GM18858 (cell line): ENCODE data around the gene SLC51A.
A peak's percentile ranks its signal among the peaks of the same experiment; 100 is the strongest.
"Not testable (repeated sequence)": the region's sequence is repeated elsewhere in the genome, so short reads cannot be mapped to it uniquely, and the experiment has no call there.

ENCODE experiments used
- ATAC-seq: cut with Tn5 transposase; IDR thresholded peaks from one replicate; pipeline ENCODE4 v1.9.1; 2021; ENCODE audit not compliant: unreplicated experiment

The SLC51A gene

GRCh38 chr3:196216089-196216564, at the start of gene SLC51A:
SLC51A (plus strand) TSS chr3:196216534; CDS start chr3:196216713, 179 bp downstream.
- no peak for ATAC-seq

GRCh38 chr3:196166741-196167140, 49.6 kb upstream of the SLC51A start:
- no peak for ATAC-seq

GRCh38 chr3:196168808-196169391, 47.4 kb upstream of the SLC51A start:
- no peak for ATAC-seq

GRCh38 chr3:196169836-196170240, 46.5 kb upstream of the SLC51A start:
- ATAC-seq, result no peak

GRCh38 chr3:196170296-196170695, 46.0 kb upstream of the SLC51A start:
- not testable (repeated sequence) for ATAC-seq

GRCh38 chr3:196174652-196175051, 41.7 kb upstream of the SLC51A start:
- no peak for ATAC-seq

- no peak for ATAC-seq
Measured at GRCh38 chr3:196175116-196175625, 41.2 kb upstream of the SLC51A start.

GRCh38 chr3:196175722-196176121, 40.6 kb upstream of the SLC51A start:
- no peak for ATAC-seq

GRCh38 chr3:196177567-196177966, 38.8 kb upstream of the SLC51A start:
- ATAC-seq, result no peak

- ATAC-seq, result no peak
Measured at GRCh38 chr3:196177967-196178366, 38.4 kb upstream of the SLC51A start.

GRCh38 chr3:196178993-196179379, 37.3 kb upstream of the SLC51A start:
- ATAC-seq, result no peak

- peak; percentile 59 for ATAC-seq
Measured at GRCh38 chr3:196179380-196180308, 36.7 kb upstream of the SLC51A start.

GRCh38 chr3:196180346-196180745, 36.0 kb upstream of the SLC51A start:
- no peak for ATAC-seq

- no peak for ATAC-seq
Measured at GRCh38 chr3:196181127-196181546, 35.2 kb upstream of the SLC51A start.

GRCh38 chr3:196184169-196184432, 32.2 kb upstream of the SLC51A start:
- not testable (repeated sequence) for ATAC-seq

- ATAC-seq, result no peak
Measured at GRCh38 chr3:196184881-196185280, 31.5 kb upstream of the SLC51A start.

- no peak for ATAC-seq
Measured at GRCh38 chr3:196186651-196187573, 29.4 kb upstream of the SLC51A start.

- no peak for ATAC-seq
Measured at GRCh38 chr3:196189566-196190347, 26.6 kb upstream of the SLC51A start.

GRCh38 chr3:196192036-196192523, 24.3 kb upstream of the SLC51A start:
- no peak for ATAC-seq

- ATAC-seq, result no peak
Measured at GRCh38 chr3:196192524-196193051, 23.7 kb upstream of the SLC51A start.
